ENCODE measurements around the gene SLC9C2.
"Not testable (repeated sequence)": the region's sequence is repeated elsewhere in the genome, so short reads cannot be mapped to it uniquely, and the experiment has no call there.

SLC9C2 gene

GRCh38 chr1:173580071-173580470, 22.8 kb downstream of the SLC9C2 start:
- DNase-seq (ENCODE audit: low read depth), result no peak

GRCh38 chr1:173573596-173573995, 29.3 kb downstream of the SLC9C2 start:
- DNase-seq (ENCODE audit: low read depth), result no peak

GRCh38 chr1:173572201-173572873, 30.5 kb downstream of the SLC9C2 start:
- DNase-seq (ENCODE audit: low read depth), result no peak

- no peak for DNase-seq (ENCODE audit: low read depth)
Observed at GRCh38 chr1:173570370-173571007, 32.4 kb downstream of the SLC9C2 start.

- DNase-seq (ENCODE audit: low read depth), result no peak
Observed at GRCh38 chr1:173568483-173568882, 34.4 kb downstream of the SLC9C2 start.

GRCh38 chr1:173563846-173564245, 39.0 kb downstream of the SLC9C2 start:
- not testable (repeated sequence) for DNase-seq (ENCODE audit: low read depth)

GRCh38 chr1:173562813-173563212, 40.1 kb downstream of the SLC9C2 start:
- no peak for DNase-seq (ENCODE audit: low read depth)

GRCh38 chr1:173561263-173561662, 41.6 kb downstream of the SLC9C2 start:
- DNase-seq (ENCODE audit: low read depth), result no peak

GRCh38 chr1:173560285-173560880, 42.5 kb downstream of the SLC9C2 start:
- no peak for DNase-seq (ENCODE audit: low read depth)

GRCh38 chr1:173555651-173556305, 47.1 kb downstream of the SLC9C2 start:
- DNase-seq (ENCODE audit: low read depth), result no peak

GRCh38 chr1:173554541-173555250, 48.2 kb downstream of the SLC9C2 start:
- DNase-seq (ENCODE audit: low read depth), result no peak

GRCh38 chr1:173554089-173554488, 48.8 kb downstream of the SLC9C2 start:
- no peak for DNase-seq (ENCODE audit: low read depth)

GRCh38 chr1:173553312-173553711, 49.6 kb downstream of the SLC9C2 start:
- DNase-seq (ENCODE audit: low read depth), result no peak

GRCh38 chr1:173551699-173552098, 51.2 kb downstream of the SLC9C2 start:
- no peak for DNase-seq (ENCODE audit: low read depth)

GRCh38 chr1:173549813-173550212, 53.1 kb downstream of the SLC9C2 start:
- no peak for DNase-seq (ENCODE audit: low read depth)

GRCh38 chr1:173545688-173546087, 57.2 kb downstream of the SLC9C2 start:
- no peak for DNase-seq (ENCODE audit: low read depth)

GRCh38 chr1:173536223-173536622, 66.6 kb downstream of the SLC9C2 start:
- no peak for DNase-seq (ENCODE audit: low read depth)

GRCh38 chr1:173532237-173532636, 70.6 kb downstream of the SLC9C2 start:
- DNase-seq (ENCODE audit: low read depth), result no peak

GRCh38 chr1:173530795-173531693, 71.8 kb downstream of the SLC9C2 start:
- DNase-seq (ENCODE audit: low read depth), result no peak

- no peak for DNase-seq (ENCODE audit: low read depth)
Observed at GRCh38 chr1:173529106-173529505, 73.8 kb downstream of the SLC9C2 start.

- no peak for DNase-seq (ENCODE audit: low read depth)
Observed at GRCh38 chr1:173527151-173527826, 75.6 kb downstream of the SLC9C2 start.
